ENCODE measurements around the gene CDK2AP2. TPM values are rescaled to one million over a fixed set of nuclear protein-coding genes. Genes with fewer than 3 reads are reported as not detected.

The CDK2AP2 gene
- polyA plus RNA-seq, 1 of the 3 experiments (the other 2 are of a cell fraction), result 47.9 TPM

DNA sequence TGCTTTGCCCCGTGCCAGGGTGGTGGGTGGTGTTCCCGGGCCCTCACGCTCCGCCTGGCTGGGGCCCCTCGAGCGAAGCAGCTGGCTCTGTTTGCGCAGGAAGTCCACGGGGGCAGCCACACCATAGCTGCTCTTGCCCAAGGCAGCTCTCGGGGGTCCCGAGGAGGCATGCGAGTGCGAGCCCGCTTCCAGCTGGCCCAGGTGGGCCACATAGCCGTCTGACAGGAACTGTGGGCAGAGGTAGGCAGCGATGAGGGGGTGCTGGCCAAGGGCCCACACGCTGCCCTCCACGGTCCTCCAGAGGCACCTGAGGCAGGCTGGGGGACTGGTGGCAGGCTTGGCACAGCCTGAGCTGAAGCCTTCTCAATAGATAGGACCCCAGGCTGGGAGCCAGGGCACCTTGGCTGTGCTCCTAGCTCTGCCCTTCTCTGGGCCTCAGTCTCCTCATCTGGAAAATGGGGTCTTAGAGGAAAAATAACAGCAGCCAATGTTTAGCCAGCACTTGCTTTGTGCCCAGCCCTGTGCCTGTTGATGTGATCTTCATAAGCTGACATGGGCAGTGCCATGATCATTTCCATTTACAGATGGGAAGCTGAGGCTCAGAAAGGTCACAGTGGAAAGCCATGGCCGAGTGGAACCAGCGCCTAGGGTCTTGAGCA is 15.8 kb downstream of the CDK2AP2 start:
- TF ChIP-seq, protein P1, sequence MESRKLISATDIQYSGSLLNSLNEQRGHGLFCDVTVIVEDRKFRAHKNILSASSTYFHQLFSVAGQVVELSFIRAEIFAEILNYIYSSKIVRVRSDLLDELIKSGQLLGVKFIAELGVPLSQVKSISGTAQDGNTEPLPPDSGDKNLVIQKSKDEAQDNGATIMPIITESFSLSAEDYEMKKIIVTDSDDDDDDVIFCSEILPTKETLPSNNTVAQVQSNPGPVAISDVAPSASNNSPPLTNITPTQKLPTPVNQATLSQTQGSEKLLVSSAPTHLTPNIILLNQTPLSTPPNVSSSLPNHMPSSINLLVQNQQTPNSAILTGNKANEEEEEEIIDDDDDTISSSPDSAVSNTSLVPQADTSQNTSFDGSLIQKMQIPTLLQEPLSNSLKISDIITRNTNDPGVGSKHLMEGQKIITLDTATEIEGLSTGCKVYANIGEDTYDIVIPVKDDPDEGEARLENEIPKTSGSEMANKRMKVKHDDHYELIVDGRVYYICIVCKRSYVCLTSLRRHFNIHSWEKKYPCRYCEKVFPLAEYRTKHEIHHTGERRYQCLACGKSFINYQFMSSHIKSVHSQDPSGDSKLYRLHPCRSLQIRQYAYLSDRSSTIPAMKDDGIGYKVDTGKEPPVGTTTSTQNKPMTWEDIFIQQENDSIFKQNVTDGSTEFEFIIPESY (IDR thresholded peaks at IDR 0.05; ENCODE audit: borderline replicate concordance, low read depth), result no peak
- TF ChIP-seq RCOR1 (IDR thresholded peaks at IDR 0.05; ENCODE audit: low read length) (no peak), GABPA (IDR thresholded peaks at IDR 0.05; ENCODE audit: low read depth) (no peak), EZH2phosphoT487 (IDR thresholded peaks at IDR 0.05; ENCODE audit: borderline replicate concordance, low read depth) (no peak), TAF1 (IDR thresholded peaks at IDR 0.05; ENCODE audit: borderline replicate concordance, low read depth, low read length) (no peak), POLR2AphosphoS5 (IDR thresholded peaks at IDR 0.05; ENCODE audit: low read depth, low read length) (no peak), SMC3 (IDR thresholded peaks at IDR 0.05; ENCODE audit: low read depth, low read length) (no peak), YY1 (IDR thresholded peaks at IDR 0.05; ENCODE audit: low read depth) (no peak), GATA2 (CRISPR knock-in tag; IDR thresholded peaks at IDR 0.05) (no peak), NRF1 (IDR thresholded peaks at IDR 0.05; ENCODE audit: low read depth, low read length) (no peak), JUND (IDR thresholded peaks at IDR 0.05) (no peak), CHD2 (IDR thresholded peaks at IDR 0.05; ENCODE audit: low read length, partially characterized antibody) (no peak), ELF1 (IDR thresholded peaks at IDR 0.05) (no peak), FOXJ3 (CRISPR knock-in tag; IDR thresholded peaks at IDR 0.05) (no peak), RAD21 (IDR thresholded peaks at IDR 0.05; ENCODE audit: low read length) (no peak)
- TF ChIP-seq, protein P2, sequence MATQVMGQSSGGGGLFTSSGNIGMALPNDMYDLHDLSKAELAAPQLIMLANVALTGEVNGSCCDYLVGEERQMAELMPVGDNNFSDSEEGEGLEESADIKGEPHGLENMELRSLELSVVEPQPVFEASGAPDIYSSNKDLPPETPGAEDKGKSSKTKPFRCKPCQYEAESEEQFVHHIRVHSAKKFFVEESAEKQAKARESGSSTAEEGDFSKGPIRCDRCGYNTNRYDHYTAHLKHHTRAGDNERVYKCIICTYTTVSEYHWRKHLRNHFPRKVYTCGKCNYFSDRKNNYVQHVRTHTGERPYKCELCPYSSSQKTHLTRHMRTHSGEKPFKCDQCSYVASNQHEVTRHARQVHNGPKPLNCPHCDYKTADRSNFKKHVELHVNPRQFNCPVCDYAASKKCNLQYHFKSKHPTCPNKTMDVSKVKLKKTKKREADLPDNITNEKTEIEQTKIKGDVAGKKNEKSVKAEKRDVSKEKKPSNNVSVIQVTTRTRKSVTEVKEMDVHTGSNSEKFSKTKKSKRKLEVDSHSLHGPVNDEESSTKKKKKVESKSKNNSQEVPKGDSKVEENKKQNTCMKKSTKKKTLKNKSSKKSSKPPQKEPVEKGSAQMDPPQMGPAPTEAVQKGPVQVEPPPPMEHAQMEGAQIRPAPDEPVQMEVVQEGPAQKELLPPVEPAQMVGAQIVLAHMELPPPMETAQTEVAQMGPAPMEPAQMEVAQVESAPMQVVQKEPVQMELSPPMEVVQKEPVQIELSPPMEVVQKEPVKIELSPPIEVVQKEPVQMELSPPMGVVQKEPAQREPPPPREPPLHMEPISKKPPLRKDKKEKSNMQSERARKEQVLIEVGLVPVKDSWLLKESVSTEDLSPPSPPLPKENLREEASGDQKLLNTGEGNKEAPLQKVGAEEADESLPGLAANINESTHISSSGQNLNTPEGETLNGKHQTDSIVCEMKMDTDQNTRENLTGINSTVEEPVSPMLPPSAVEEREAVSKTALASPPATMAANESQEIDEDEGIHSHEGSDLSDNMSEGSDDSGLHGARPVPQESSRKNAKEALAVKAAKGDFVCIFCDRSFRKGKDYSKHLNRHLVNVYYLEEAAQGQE (IDR thresholded peaks at IDR 0.05; ENCODE audit: low read depth, low read length), result no peak
- TF ChIP-seq, protein P3, sequence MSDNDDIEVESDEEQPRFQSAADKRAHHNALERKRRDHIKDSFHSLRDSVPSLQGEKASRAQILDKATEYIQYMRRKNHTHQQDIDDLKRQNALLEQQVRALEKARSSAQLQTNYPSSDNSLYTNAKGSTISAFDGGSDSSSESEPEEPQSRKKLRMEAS (IDR thresholded peaks at IDR 0.05; ENCODE audit: low read depth), result no peak
- TF ChIP-seq, protein P4, sequence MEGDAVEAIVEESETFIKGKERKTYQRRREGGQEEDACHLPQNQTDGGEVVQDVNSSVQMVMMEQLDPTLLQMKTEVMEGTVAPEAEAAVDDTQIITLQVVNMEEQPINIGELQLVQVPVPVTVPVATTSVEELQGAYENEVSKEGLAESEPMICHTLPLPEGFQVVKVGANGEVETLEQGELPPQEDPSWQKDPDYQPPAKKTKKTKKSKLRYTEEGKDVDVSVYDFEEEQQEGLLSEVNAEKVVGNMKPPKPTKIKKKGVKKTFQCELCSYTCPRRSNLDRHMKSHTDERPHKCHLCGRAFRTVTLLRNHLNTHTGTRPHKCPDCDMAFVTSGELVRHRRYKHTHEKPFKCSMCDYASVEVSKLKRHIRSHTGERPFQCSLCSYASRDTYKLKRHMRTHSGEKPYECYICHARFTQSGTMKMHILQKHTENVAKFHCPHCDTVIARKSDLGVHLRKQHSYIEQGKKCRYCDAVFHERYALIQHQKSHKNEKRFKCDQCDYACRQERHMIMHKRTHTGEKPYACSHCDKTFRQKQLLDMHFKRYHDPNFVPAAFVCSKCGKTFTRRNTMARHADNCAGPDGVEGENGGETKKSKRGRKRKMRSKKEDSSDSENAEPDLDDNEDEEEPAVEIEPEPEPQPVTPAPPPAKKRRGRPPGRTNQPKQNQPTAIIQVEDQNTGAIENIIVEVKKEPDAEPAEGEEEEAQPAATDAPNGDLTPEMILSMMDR (IDR thresholded peaks at IDR 0.05), result no peak
- TF ChIP-seq, protein P5, sequence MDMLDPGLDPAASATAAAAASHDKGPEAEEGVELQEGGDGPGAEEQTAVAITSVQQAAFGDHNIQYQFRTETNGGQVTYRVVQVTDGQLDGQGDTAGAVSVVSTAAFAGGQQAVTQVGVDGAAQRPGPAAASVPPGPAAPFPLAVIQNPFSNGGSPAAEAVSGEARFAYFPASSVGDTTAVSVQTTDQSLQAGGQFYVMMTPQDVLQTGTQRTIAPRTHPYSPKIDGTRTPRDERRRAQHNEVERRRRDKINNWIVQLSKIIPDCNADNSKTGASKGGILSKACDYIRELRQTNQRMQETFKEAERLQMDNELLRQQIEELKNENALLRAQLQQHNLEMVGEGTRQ (IDR thresholded peaks at IDR 0.05; ENCODE audit: borderline replicate concordance, low read depth, low read length), result no peak
- no peaks in the 10 kb centered on the region for H3K27me3 ChIP-seq (ENCODE audit: insufficient read depth)
- H3K9ac ChIP-seq, result no peak overlapping the region
- ChIA-PET POLR2A (no interaction called here), CTCF (interaction anchor here (1.0 to 1.2 kb wide), 2 partner anchors 16 to 100 kb away, joined by 3 read pairs; partner anchors contain the start of genes CDK2AP2 and RAD9A)
- no peaks in the 10 kb centered on the region for H3K9me2 ChIP-seq
- 100% methylated on average over 2 of the region's 19 CpGs for WGBS (ENCODE audit: low lambda C conversion rate)
- no peaks in the 10 kb centered on the region for H3K79me2 ChIP-seq (ENCODE audit: insufficient read depth)
- no peak overlapping the region for H3K27ac ChIP-seq (ENCODE audit: low read depth in 2 of 2, low read length in 1 of 2)
- peaks cover 6% of the 10 kb centered on the region for H3F3A ChIP-seq (replicated peaks; ENCODE audit: insufficient read depth)
- no peak for DNase-seq
- no peak overlapping the region for H2AFZ ChIP-seq (ENCODE audit: low read depth)
- H3K4me2 ChIP-seq, result no peak overlapping the region
- no peaks in the 10 kb centered on the region for H4K20me1 ChIP-seq (ENCODE audit: insufficient read depth)
- H3K4me1 ChIP-seq (ENCODE audit: control insufficient read depth in 1 of 2, insufficient read depth in 2 of 2, low read depth in 1 of 2, low read length in 1 of 2), result no peaks in the 10 kb centered on the region
- H3K4me3 ChIP-seq (ENCODE audit: low read depth in 2 of 2, low read length in 1 of 2), result no peak overlapping the region
- H3K9me3 ChIP-seq, result no peaks in the 10 kb centered on the region
- peaks cover 0 to 49% of the 10 kb centered on the region in 2 experiments for H3K36me3 ChIP-seq (replicated peaks in 1 of 2; ENCODE audit: control insufficient read depth in 1 of 2, insufficient read depth in 2 of 2, low read length in 1 of 2)
